SU-DHL-6 (cell line): ENCODE data around the gene SRP14.

ENCODE experiments used
- H2AFZ ChIP-seq: fragments of 200-600 bp; sonication (generic); 2 replicates; pipeline ENCODE4 v1.6.1; 2014; ENCODE audit warnings: low read depth, mild to moderate bottlenecking, moderate library complexity, mixed read lengths, antibody characterized with exemption, low read length; ENCODE audit not compliant: severe bottlenecking
- H3F3A ChIP-seq: fragments of 200-600 bp; shearing (Covaris generic); 2 replicates; pipeline ENCODE4 v1.6.0; 2016; ENCODE audit warnings: antibody characterized with exemption, mild to moderate bottlenecking; ENCODE audit not compliant: insufficient read depth
- H3K27ac ChIP-seq: fragments of 200-600 bp; sonication (generic); 2 replicates; pipeline ENCODE4 v1.5.1; 2016; ENCODE audit warnings: low read depth, mild to moderate bottlenecking, low read length, moderate library complexity, mixed read lengths
- H3K27me3 ChIP-seq: fragments of 200-600 bp; sonication (generic), shearing (Covaris generic); 2 replicates; pipeline ENCODE4 v1.6.0; 2014; ENCODE audit warnings: mild to moderate bottlenecking, low read length
- H3K36me3 ChIP-seq: fragments of 200-600 bp; sonication (generic); 2 replicates; pipeline ENCODE4 v1.6.1; 2014; ENCODE audit warnings: mild to moderate bottlenecking, low read length, mixed read lengths
- H3K4me2 ChIP-seq: fragments of 300-600, 200-600 bp; shearing (Covaris generic), sonication (generic); 2 replicates; pipeline ENCODE4 v1.6.0; 2014; ENCODE audit warnings: low read length, low read depth, mild to moderate bottlenecking; ENCODE audit not compliant: poor library complexity, severe bottlenecking
- H3K4me3 ChIP-seq: fragments of 200-600 bp; sonication (generic); 2 replicates; pipeline ENCODE4 v1.5.1; 2014; ENCODE audit warnings: antibody characterized with exemption, low read length, mild to moderate bottlenecking, mixed read lengths; ENCODE audit not compliant: insufficient read depth, poor library complexity, severe bottlenecking
- H3K79me2 ChIP-seq: fragments of 200-600 bp; sonication (generic); 2 replicates; pipeline ENCODE4 v1.6.1; 2014; ENCODE audit warnings: mild to moderate bottlenecking, low read length, moderate library complexity; ENCODE audit not compliant: insufficient read depth
- H3K9ac ChIP-seq: fragments of 200-600 bp; sonication (generic); 2 replicates; pipeline ENCODE4 v1.7.0; 2014; ENCODE audit warnings: mild to moderate bottlenecking, low read length
- H3K9me2 ChIP-seq: fragments of 200-600 bp; sonication (generic); replicated peaks from 2 replicates; pipeline ENCODE4 v1.6.1; 2014; ENCODE audit warnings: low read length; ENCODE audit not compliant: insufficient read depth
- H3K9me3 ChIP-seq: fragments of 200-600 bp; sonication (generic); 2 replicates; pipeline ENCODE4 v1.6.1; 2014; ENCODE audit warnings: low read length, mixed read lengths; ENCODE audit not compliant: insufficient read depth
- H4K20me1 ChIP-seq: fragments of 200-600 bp; sonication (generic); 2 replicates; pipeline ENCODE4 v1.6.1; 2014; ENCODE audit warnings: low read depth, mild to moderate bottlenecking, antibody characterized with exemption, low read length, moderate library complexity, mixed read lengths
- CTCF ChIP-seq: fragments of 200-600 bp; sonication (generic); IDR thresholded peaks from one replicate; pipeline ENCODE4 v1.5.1; 2017; ENCODE audit warnings: antibody characterized with exemption, mild to moderate bottlenecking, low read length, moderate library complexity; ENCODE audit not compliant: insufficient read depth, poor library complexity, severe bottlenecking
- EZH2phosphoT487 ChIP-seq: fragments of 200-600 bp; sonication (generic), shearing (Covaris generic); conservative IDR thresholded peaks from 2 replicates; pipeline ENCODE4 v1.6.1; 2018; ENCODE audit warnings: mild to moderate bottlenecking, antibody characterized with exemption, low read length, moderate library complexity, mixed read lengths

Gene SRP14

DNA sequence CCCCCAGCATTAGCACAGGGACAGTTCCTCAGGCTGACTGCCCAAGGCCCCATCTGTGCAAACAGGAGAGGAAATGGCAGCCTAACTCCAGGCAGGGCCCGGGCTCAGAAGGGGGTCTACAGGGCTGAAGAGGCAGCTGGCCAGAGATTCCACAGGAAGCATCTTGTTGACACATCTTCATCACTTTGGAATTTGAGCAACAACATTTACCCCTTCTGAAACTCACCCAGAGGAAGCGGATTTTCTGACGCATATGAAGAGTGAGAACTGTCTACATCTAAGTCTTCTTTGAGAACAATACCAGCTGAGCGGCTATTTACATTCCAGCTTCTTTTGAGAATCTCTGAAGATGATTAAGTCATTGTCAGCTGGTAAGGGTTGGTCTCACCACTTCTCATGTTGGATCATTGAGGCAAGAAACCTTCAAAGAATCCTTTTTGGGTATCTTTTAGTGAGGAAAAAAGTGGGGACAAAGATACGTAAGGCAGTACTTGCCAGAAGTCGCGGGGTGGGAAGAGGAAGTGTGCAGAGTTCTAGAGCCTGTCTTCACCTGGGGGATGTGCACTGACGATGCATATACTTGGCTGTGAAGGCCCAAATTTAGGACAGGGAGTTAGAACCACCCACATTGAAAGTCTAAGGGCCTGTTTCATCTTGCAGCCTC, 25.4 kb upstream of the SRP14 start:
- Histone ChIP-seq H4K20me1 (no peaks in the 10 kb centered on the region), H3K4me2 (peak overlapping the region; percentile 53), H3K27ac (peak overlapping the region; percentile 90)

GRCh38 chr15:40063563-40064011, 24.6 kb upstream of the SRP14 start:
- Histone ChIP-seq H3K27ac (peak overlapping the region; percentile 90), H2AFZ (no peak overlapping the region)

More for the DNA sequence above, 25.4 kb upstream of the SRP14 start:
- TF ChIP-seq CTCF (no peak), EZH2phosphoT487 (no peak)
- Histone ChIP-seq H3K36me3 (no peaks in the 10 kb centered on the region), H3K9me3 (no peaks in the 10 kb centered on the region), H3K79me2 (no peaks in the 10 kb centered on the region), H3K4me3 (peak overlapping the region; percentile 20), H3K9ac (peak overlapping the region; percentile 55), H2AFZ (no peak overlapping the region), H3K9me2 (no peaks in the 10 kb centered on the region), H3F3A (peaks cover 58% of the 10 kb centered on the region), H3K27me3 (no peaks in the 10 kb centered on the region)

GRCh38 chr15:40062816-40063562, 24.0 kb upstream of the SRP14 start:
- Histone ChIP-seq H3K36me3 (no peaks in the 10 kb centered on the region), H3K27me3 (no peaks in the 10 kb centered on the region), H3K9me2 (no peaks in the 10 kb centered on the region), H3K9ac (peak overlapping the region; percentile 55; the same call in 1 of the 2 replicates), H3K4me2 (no peak overlapping the region), H3K4me3 (no peak overlapping the region), H3K27ac (peak overlapping the region; percentile 90), H3K79me2 (no peaks in the 10 kb centered on the region), H3K9me3 (no peaks in the 10 kb centered on the region), H4K20me1 (no peaks in the 10 kb centered on the region), H2AFZ (no peak overlapping the region), H3F3A (peaks cover 49% of the 10 kb centered on the region)
- no peak for TF ChIP-seq EZH2phosphoT487
- TF ChIP-seq CTCF, result no peak

More at GRCh38 chr15:40063563-40064011, 24.6 kb upstream of the SRP14 start:
- H3K9me2 ChIP-seq, result no peaks in the 10 kb centered on the region
- TF ChIP-seq CTCF, result no peak
- TF ChIP-seq EZH2phosphoT487, result no peak
- no peaks in the 10 kb centered on the region for H3K36me3 ChIP-seq
- H3K9ac ChIP-seq, result peak overlapping the region; percentile 55
- H3K9me3 ChIP-seq, result no peaks in the 10 kb centered on the region
- H3K27me3 ChIP-seq, result no peaks in the 10 kb centered on the region
- peaks cover 55% of the 10 kb centered on the region for H3F3A ChIP-seq
- H3K4me3 ChIP-seq, result no peak overlapping the region
- H3K4me2 ChIP-seq, result peak overlapping the region; percentile 53
- H4K20me1 ChIP-seq, result no peaks in the 10 kb centered on the region
- H3K79me2 ChIP-seq, result no peaks in the 10 kb centered on the region
